Testis (tissue), 3 donors: ENCODE data around the gene YEATS2. TPM values are rescaled to one million over a fixed set of nuclear protein-coding genes. Genes with fewer than 3 reads are reported as not detected.

ENCODE experiments used
- DNase-seq: peaks from one replicate; pipeline ENCODE4 v3.0.0-alpha.2; 2019
- H3K27ac ChIP-seq, 2 donors: fragments of 200-600 bp; sonication (generic); one replicate each; pipeline ENCODE4 v1.5.1; 2019
- H3K27me3 ChIP-seq: fragments of 200-600 bp; sonication (generic); one replicate; pipeline ENCODE4 v1.5.1; 2019
- H3K36me3 ChIP-seq: fragments of 200-600 bp; sonication (generic); one replicate; pipeline ENCODE4 v1.5.1; 2017; ENCODE audit warnings: low read depth; ENCODE audit errors: missing control alignments
- H3K4me1 ChIP-seq: fragments of 200-600 bp; sonication (generic); one replicate; pipeline ENCODE4 v1.5.1; 2019
- H3K4me3 ChIP-seq, 2 donors: fragments of 200-600 bp; sonication (generic); one replicate each; pipeline ENCODE4 v1.5.1; 2017 to 2019
- H3K9me3 ChIP-seq: fragments of 200-600 bp; sonication (generic); one replicate; pipeline ENCODE4 v1.5.1; 2017
- CTCF ChIP-seq, 3 experiments: fragments of 450-650 bp in 2 of 3; fragments of 200-600 bp in 1 of 3; sonication (generic) in 1 of 3; IDR thresholded peaks; one replicate each; pipeline ENCODE4 v1.5.1; 2016 to 2019; ENCODE audit warnings: antibody characterized with exemption in 3 of 3, mild to moderate bottlenecking in 2 of 3, moderate library complexity in 1 of 3
- POLR2A ChIP-seq: fragments of 450-650 bp; IDR thresholded peaks from one replicate; pipeline ENCODE4 v1.6.1; 2017; ENCODE audit warnings: antibody characterized with exemption, mild to moderate bottlenecking, moderate library complexity
- whole genome bisulfite sequencing, 2 donors: methylation state at CpG; one replicate each; pipeline ENCODE4 v1.1.5; 2018; 5-methylcytosine and 5-hydroxymethylcytosine counted together
- intact Hi-C: fragments of 100-400 bp; cut with DNase I; formaldehyde crosslinking; loops from one replicate; pipeline ENCODE4 v1.15.1; 2023; ENCODE audit warnings: low total_unique reads
- polyA plus RNA-seq: library from polyadenylated mRNA; stranded (reverse); fragments of 350-450 nt; fragmentation: Illumina TruSeq; extraction: RNeasy Lipid Tissue Mini Kit (QIAGEN cat#74804); gene quantifications from one replicate; pipeline ENCODE4 v1.2.3, GENCODE V29; 2014; ENCODE audit warnings: low read depth, low replicate concordance; ENCODE audit not compliant: insufficient read depth
- total RNA-seq, 2 donors: library from RNA; depleted of rRNA; stranded (reverse); fragments of >200 nt; gene quantifications; one replicate each; pipeline ENCODE4 v1.2.3, GENCODE V29; 2016

Gene YEATS2
- total and polyA plus RNA-seq, 3 donors from 2014 or later, result 19.3 to 41.7 (median 39.9) TPM

GRCh38 chr3:183790700-183791099, 93.1 kb downstream of the YEATS2 start:
- Histone ChIP-seq H3K9me3 (no peaks in the 10 kb centered on the region), H3K4me3 (no peak overlapping the region), H3K36me3 (no peaks in the 10 kb centered on the region), H3K27ac (no peak overlapping the region), H3K27me3 (no peaks in the 10 kb centered on the region), H3K4me1 (no peaks in the 10 kb centered on the region)
- DNase-seq, result no peak
- WGBS, 2 donors, result 89 to 91% methylated on average over 16 of the region's 16 CpGs
- intact Hi-C loops, result no loop called here
- TF ChIP-seq CTCF (IDR thresholded peaks at IDR 0.05), result no peak
- TF ChIP-seq POLR2A, result no peak

- Histone ChIP-seq H3K27me3 (no peaks in the 10 kb centered on the region), H3K36me3 (no peaks in the 10 kb centered on the region), H3K4me1 (no peaks in the 10 kb centered on the region), H3K9me3 (no peaks in the 10 kb centered on the region), H3K4me3 (no peak overlapping the region), H3K27ac (no peak overlapping the region)
- intact Hi-C loops, result no loop called here
- TF ChIP-seq POLR2A, result no peak
- no peak for TF ChIP-seq CTCF (IDR thresholded peaks at IDR 0.05)
- 84 to 87% methylated on average over 6 of the region's 6 CpGs for WGBS, 2 donors
- no peak for DNase-seq
Measured at GRCh38 chr3:183792976-183793375, 95.4 kb downstream of the YEATS2 start.

- no peaks in the 10 kb centered on the region for H3K4me1 ChIP-seq
- DNase-seq, result no peak
- WGBS, 2 donors, result 93 to 97% methylated on average over 4 of the region's 4 CpGs
- intact Hi-C loops, result no loop called here
- H3K27me3 ChIP-seq, result no peaks in the 10 kb centered on the region
- H3K36me3 ChIP-seq, result no peaks in the 10 kb centered on the region
- H3K4me3 ChIP-seq, result no peak overlapping the region
- no peak overlapping the region for H3K27ac ChIP-seq
- TF ChIP-seq CTCF (IDR thresholded peaks at IDR 0.05) (no peak), POLR2A (no peak)
- H3K9me3 ChIP-seq, result no peaks in the 10 kb centered on the region
Measured at GRCh38 chr3:183794452-183794851, 96.9 kb downstream of the YEATS2 start.

- 87 to 91% methylated on average over 6 of the region's 6 CpGs for WGBS, 2 donors
- Histone ChIP-seq H3K27me3 (no peaks in the 10 kb centered on the region), H3K4me3 (no peak overlapping the region), H3K9me3 (no peaks in the 10 kb centered on the region), H3K36me3 (no peaks in the 10 kb centered on the region), H3K4me1 (peaks cover 3% of the 10 kb centered on the region), H3K27ac (no peak overlapping the region)
- TF ChIP-seq POLR2A, result no peak
- TF ChIP-seq CTCF (IDR thresholded peaks at IDR 0.05), result no peak
- DNase-seq, result no peak
- intact Hi-C loops, result no loop called here
Measured at GRCh38 chr3:183796372-183796771, 98.8 kb downstream of the YEATS2 start.

GRCh38 chr3:183797996-183798395, 100.4 kb downstream of the YEATS2 start:
- no peak for TF ChIP-seq CTCF (IDR thresholded peaks at IDR 0.05)
- TF ChIP-seq POLR2A, result no peak
- Histone ChIP-seq H3K36me3 (no peaks in the 10 kb centered on the region), H3K27ac (no peak overlapping the region), H3K9me3 (no peaks in the 10 kb centered on the region), H3K27me3 (no peaks in the 10 kb centered on the region), H3K4me3 (no peak overlapping the region), H3K4me1 (peaks cover 3% of the 10 kb centered on the region)
- intact Hi-C loops, result no loop called here
- 68 to 78% methylated on average over 6 to 9 of the region's 9 CpGs for WGBS, 2 donors
- DNase-seq, result no peak
